ENCODE results near the gene PLLP.

The PLLP gene

DNA sequence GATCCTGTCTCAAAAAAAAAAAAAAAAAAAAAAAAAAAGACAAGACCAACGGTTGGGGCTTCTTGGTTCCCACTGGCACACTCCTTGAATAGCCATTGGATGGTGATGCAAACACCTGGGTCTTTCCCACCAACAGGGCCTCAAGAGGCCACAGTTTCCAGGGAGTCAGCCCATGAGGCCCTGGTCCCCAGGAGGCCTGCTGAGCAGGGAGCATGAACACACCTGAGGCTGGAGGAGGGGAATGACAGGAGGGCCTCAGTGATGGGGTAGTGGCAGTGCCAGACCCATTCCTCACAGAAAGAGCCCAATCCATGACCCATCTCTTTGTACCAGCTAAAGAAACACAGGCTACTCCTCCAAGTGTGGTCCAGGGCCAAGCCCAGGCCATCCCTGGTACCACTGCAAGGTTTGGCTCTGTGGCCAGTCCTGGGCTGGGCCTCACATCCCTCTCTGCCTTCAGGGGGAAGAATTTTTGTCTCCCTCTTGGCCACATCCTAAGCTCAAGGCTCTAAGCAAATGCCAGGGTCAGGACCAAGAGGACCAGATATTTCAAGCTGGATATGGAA lies 25.5 kb downstream of the PLLP start:
- DNase-seq (ENCODE audit: extremely low spot score, insufficient read length, low read depth) (no peak), FAIRE-seq (no peak)

DNA sequence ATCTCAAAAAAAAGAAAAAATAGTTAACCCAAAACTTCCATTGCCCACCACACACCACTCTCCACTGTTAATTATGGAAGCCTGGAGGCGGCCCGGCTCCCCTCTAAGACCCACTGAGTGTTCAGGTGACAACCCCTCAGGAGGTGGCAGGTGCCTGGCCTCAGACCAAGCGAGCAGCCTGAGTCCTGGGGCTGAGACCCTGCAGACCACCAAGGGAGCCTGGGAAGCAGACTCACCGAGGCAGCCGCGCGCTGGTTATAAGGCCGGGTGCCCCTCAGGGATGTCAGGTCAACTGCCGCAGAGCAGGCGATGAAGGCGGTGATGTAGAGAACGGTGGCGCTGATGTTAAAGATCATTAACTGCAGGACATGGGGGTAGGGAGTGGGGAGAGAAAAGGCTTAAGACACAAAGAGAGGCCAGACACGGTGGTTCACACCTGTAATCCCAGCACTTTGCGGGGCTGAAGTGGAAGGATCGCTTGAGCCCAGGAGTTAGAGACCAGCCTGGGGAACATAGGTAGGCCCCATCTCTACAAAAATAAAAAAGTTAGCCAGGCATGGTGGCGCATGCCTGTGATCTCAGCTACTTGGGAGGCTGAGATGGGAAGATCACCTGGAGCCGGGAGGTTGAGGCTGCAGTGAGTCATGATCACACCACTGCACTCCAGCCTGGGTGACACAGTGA lies 26.1 kb downstream of the PLLP start:
- FAIRE-seq (no peak), DNase-seq (ENCODE audit: extremely low spot score, insufficient read length, low read depth) (no peak)

DNA sequence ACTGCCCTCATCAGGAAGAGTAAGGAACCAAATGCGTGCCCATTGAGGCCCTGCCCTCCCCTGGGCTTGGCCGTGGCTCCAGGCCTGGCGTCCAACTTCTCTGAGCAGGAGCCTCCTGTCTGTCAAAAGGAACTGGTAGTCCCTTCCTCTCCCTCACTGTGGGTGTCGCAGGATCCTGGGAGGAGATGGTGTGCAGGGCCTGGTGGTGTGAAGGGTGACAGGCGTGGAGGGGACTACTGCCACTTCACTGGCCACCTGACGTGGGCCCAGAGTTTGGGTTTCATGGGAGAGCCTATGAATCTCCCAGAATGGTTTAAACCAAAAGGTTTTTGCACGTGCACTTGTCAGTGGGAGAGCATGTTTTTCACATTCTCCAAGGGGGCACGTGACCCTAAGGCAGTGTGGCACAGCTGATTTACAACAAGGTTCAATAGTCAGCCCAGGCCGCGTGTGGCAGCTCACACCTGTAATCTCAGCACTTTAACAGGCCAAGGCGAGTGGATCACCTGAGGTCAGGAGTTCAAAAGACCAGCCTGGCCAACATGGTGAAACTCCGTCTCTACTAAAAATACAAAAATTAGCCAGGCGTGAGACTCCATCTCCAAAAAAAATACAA lies 26.9 kb downstream of the PLLP start:
- DNase-seq (ENCODE audit: extremely low spot score, insufficient read length, low read depth) (no peak), FAIRE-seq (no peak)

DNA sequence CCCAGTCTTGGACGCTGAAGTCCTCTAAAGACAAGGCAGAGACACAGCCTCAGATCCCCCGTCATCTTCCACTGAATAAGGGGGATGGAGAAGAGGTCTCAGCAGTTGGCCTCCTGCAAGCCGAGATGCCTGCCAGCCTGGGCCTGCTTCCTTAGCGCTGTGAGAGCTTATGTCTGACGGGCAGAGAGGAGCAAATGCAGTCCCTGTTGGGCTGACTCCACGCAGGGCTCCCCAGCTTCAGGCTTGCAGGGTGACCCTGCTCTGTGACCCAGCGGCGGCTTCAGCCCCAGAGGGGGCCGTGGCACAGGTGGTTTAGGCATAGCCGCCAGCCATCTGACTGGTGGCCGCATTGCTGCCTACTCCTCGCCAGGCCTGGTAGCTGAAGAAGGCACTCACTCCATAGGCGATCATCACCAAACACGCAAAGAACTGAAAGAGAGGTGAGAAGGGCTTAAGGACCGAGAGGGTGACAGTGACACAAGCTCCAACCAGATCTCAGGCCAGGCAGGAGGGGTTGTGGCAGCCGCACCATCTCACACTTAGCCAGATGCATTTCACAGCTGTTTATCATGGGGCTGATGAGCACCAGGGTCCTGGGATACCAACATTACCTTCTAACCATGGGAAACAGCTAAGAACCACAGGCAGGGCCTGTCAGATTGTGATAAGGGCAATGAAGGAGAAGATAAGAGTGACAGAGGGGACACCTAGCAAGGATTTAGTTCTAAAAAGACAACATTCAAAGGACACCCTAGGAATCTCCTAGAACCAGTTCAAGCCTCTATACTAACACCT lies 27.7 kb downstream of the PLLP start:
- DNase-seq (ENCODE audit: extremely low spot score, insufficient read length, low read depth), result no peak
- FAIRE-seq, result no peak

DNA sequence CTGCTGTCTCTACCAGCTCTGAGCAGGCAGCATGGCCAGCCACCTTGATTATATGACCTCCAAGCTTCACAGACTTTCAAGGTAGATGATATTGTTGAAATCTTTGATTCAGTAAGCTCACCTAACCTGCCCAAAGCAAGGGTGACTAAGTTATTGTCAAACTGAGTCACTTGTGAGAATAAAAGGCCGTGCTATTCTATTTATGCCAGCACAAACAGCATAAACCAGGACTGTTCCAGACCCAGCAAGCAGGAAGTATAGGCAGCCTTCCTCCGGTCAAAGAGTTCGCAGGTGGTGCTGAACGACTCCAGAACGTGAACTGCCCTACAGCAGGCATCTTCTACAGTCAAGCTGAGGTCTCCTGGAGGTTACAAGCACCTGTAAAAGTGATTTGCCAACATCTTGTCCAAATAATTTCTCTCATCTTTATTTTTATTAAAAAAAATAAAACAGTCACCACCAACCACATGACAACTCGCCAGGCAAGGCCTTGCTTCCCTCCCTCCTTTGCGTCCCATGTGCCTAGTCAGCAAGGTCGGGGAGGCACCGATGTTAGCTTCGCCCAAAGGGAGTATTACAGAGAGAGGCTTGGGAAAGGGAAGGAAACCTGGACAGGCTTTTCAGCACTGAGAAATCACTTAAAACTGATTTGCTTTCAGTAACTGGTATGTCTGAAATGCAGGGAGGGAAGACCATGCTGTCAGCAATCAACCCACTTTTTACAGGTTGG lies 28.6 kb downstream of the PLLP start:
- FAIRE-seq (no peak), DNase-seq (ENCODE audit: extremely low spot score, insufficient read length, low read depth) (no peak)

DNA sequence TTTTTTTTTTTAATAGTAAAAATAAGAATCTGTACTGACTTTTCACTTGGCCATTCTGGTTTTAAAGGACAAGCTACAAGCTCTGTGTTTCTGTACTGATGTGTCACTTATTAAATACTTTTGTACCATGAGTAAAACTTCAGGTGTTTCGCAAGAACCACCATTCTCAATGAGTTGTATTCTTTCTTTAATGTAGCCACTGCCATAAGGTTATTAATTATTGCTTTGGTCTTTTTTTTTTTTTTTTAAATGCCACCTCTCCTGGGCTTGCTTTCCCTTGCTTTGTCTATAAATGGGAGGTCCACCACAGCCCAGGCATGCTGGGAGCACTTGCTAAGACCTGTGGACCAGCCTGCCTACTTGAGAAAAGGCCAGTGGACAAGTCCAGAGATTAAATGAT lies 31.0 kb downstream of the PLLP start:
- no peak for DNase-seq (ENCODE audit: extremely low spot score, insufficient read length, low read depth)

DNA sequence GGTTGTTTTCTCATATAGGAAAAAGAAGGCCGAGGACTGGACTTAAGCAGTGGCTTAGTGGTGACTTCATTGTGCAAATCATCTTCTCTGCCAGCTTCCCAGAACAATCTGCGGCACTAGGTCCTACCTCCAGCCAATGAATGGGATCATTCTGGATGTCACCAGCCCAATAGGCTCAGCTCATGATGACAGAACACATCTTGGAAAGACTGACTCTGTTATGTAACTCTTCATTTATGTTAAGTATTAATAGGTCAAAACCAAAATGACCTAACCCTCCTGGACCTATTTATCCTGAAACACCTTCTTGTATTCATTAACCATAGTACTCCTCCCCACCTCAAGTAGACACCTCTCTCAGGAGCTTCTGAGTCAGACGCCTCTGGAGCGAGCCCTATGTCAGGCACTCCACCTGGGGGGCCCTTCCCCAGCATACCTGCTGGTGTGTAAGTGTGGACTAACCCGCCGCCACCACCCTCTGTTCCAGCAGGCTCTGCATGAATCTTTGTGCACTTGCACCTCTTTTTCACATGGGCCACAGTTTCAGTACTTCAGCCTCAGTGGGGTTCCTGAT lies 32.2 kb downstream of the PLLP start:
- FAIRE-seq, result no peak
- DNase-seq (ENCODE audit: extremely low spot score, insufficient read length, low read depth), result no peak

More for the DNA sequence above, 31.0 kb downstream of the PLLP start:
- no peak for FAIRE-seq

DNA sequence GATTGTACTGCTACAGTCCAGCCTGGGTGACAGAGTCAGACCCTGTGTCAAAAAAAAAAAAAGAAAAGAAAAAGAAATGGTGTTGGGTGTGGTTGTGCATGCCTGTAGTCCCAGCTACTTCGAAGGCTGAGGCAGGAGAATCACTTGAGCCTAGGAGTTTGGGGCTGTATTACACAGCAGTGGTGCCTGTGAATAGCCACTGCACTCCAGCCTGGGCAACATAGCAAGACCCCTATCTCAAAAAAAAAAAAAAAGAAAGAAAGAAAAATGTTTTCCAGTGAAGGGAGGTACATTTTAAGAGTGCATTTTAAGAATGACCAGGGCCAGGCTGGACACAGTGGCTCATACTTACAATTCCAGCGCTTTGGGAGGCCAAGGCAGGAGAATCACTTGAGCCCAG lies 33.1 kb downstream of the PLLP start:
- FAIRE-seq (no peak), DNase-seq (ENCODE audit: extremely low spot score, insufficient read length, low read depth) (no peak)

DNA sequence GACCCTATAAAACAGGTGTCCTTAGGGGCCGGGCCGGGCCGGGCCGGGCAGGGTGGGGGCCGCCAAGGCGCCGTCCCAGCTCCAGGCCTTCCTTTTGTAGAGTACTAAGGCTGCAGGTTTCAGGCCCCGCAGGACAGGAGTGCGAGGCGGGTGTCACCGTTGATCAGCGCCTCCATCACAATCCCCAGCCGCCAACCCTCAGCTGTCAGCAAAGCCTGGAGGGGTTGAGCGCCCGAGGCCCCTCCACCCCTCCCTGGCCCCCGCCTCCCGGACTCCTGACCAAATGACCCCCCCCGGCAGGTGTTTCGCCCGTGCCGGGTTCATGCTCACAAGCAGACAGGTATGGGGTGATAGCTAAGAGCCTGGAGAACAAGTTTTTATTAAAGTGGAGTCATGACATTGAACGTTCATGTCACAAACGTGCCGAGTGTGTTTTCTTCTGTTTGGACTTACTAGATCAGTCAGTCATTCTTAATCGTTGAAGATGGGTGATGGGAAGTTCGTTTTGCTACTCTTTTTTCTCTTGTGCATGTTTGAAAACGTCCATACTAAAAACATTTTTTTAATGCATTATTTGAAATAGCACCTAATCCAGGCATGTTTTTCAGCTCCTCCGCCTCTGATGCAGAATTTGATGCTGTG lies 38.9 kb downstream of the PLLP start:
- DNase-seq (ENCODE audit: extremely low spot score, insufficient read length, low read depth) (no peak), FAIRE-seq (no peak)

DNA sequence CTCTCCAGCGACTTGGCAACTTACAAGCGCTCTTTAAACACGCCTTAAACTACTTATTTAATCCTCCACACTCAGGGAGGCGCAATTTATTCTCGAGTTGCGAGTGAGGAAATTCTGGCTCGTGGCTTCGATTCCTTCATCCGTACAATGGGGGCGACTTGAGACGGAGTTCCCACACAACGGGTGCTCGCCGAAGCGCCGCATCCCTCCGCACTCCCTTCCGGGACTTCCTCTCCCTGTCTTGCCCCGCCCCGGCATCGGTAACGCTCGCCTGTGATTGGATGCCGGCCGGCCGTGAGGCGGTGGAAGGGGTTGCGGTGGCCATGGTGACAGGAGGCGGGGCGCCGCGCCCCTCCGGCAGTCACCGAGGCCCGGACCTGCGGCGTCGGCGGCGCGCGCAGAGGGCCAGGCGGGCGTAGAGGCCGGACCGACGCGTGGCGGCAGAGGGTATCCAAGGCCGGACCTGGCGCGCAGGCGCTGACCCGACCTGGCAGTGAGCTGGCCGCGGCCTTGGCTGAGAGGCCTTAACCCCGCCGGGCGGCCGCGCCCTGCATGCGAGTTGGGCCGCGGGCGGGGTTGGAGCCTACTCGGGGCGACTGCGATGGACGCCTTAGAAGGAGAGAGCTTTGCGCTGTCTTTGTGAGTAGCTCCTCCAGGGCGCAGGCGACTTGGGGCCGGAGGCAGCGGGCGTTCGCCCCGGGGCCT lies 39.6 kb downstream of the PLLP start, which contains the start of gene ARL2BP:
TSS of gene ARL2BP (plus strand) at position 493 of the 705 bp plus-strand sequence. CDS start at position 602, 109 bp downstream.
- DNase-seq (ENCODE audit: extremely low spot score, insufficient read length, low read depth) (peak; percentile 100), FAIRE-seq (peak; percentile 99)

DNA sequence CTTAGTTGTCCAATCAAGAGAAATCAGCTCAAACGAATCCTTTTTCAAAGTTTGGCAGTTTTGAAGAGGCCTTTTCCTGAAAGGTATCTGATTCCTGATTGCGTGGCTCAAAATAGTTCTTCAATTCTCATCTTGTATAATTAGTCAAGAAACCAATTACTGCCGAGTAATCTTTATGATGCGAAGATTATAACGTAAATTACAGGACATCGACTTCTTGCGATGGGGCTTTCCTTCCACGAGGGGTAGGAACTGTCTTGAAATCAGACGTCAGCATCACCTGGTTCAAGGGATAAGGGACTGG lies 40.1 kb downstream of the PLLP start:
- DNase-seq (ENCODE audit: extremely low spot score, insufficient read length, low read depth) (no peak), FAIRE-seq (no peak)

DNA sequence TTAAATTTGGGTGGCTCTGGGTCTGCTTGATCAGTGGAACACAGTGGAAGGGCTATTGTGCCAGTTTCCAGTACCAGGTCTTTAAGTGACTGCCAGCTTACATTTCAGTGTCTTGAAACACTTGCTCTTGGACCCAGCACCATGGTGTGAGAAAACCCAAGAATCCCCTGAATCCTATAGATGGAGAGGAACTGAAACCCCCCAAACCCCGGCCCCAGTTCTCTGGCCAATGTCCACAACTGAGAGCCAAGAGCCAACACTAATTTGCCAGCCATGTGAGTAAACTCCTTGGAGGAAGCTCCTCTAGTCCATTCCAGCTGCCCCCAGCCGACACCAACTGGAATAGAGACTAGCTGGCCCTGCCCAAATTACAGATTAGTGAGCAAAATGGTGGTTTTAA lies 41.8 kb downstream of the PLLP start:
- FAIRE-seq (no peak), DNase-seq (ENCODE audit: extremely low spot score, insufficient read length, low read depth) (no peak)

DNA sequence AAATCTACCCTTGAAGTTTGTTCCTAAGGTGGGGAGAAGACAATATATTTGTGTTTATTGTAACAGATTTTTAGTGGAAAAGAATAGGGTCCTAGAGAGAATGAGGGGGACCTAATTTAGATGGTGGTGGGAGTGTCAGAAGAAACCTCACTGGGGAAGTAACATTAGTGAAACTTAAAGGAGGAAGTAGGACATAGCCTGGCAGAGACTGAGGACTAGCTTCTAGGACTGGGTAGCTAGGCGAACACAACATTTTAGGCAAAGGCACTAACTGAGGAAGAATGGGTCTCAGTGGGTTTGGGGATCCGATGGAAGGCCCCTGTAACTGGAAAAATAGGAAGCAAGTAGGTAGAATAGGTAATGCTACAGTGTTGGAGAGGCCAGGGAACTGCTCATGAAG lies 43.6 kb downstream of the PLLP start:
- FAIRE-seq, result peak; percentile 59

DNA sequence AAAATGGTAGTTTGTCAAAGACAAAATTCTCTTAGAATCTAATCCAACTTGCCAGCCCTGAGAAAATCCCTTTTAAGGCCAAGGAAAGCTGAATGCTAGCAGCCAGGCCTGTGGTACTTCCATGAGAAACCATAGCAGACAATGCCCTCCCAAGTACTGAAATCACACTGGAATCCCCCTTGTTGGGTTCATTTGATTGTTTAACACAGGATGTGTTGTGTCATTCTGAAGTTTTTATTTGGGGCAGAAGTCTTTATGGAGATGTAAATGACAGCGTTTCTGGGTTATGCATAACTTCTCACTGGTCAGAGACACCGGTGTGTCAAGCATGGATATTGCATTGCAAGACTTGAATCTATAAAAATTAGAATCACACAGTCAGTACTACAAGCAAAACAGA lies 45.4 kb downstream of the PLLP start:
- FAIRE-seq (no peak), DNase-seq (ENCODE audit: extremely low spot score, insufficient read length, low read depth) (no peak)

More for the DNA sequence above, 43.6 kb downstream of the PLLP start:
- no peak for DNase-seq (ENCODE audit: extremely low spot score, insufficient read length, low read depth)

DNA sequence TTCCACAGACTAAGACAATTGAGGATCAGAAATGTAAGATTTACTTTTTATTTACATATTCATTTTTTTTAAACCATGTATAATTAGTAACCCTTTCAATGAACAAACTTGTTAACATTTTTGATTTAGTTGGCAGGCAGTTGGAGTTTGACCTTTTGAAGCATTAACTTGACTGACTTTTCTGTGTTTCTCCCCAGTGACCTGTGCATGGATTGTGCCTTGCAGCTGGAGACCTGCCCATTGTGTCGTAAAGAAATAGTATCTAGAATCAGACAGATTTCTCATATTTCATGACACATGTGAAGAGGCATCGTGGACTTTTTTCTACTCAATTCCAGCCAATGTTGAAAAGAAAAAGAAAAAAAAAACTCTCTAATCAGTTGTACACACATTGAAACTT lies 45.8 kb downstream of the PLLP start:
- DNase-seq (ENCODE audit: extremely low spot score, insufficient read length, low read depth) (no peak), FAIRE-seq (no peak)

DNA sequence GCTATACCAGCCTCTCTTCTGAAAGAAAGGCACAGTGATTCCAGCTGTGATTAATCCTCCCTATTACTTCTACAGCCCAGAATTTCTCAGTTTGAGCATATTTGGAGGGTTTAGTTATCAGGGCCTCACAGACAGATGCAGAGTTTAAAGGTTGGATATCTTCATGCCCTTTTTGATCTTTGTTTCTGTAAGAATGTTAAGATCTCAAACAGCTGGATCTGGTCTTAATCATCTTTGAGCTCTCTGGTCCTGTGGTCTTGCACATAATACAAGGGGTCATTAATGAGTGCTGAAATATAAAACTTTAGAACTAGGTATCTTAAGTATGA lies 48.5 kb downstream of the PLLP start:
- FAIRE-seq (no peak), DNase-seq (ENCODE audit: extremely low spot score, insufficient read length, low read depth) (no peak)

DNA sequence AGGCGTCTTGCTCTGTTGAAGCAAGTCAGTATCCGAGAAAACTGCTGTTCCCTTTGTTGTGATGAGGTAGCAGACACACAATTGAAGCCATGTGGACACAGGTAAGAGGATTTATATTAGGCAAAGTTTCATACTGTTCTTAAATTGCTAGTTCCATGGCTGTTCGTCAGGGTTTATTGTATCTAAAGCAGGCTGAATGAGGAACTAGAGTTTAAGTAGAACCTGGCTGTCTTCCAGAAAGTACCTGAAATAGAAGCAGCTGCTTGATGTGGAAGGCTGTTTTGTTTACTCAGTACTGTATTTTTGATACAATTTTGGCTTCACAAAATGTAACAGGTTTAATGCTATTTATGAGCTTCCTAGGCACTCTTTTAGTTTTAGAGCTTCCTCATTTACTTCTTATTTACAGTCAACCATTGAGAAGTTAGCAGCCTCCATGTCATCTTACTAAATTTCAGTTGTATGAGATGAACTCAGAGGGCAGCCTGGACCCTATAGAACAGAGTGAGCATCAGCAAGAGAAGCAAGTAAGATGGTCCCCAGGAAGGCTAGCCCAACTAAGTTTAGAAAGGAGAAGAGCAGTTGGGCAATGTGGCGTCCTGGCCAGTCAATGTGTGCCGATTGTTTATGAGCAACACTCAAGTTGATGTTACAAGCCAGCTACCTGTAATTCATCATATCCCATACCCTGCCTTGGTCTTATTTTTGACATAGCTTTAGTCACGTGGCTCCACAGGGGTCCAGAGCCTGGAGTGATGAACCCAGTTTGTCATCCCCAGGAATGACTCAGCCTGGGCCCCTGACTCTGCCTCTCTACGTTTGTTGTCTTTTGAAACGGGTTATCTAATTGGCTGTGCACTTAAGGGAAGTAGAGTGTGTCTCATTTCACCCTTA lies 49.1 kb downstream of the PLLP start:
- no peak for FAIRE-seq

DNA sequence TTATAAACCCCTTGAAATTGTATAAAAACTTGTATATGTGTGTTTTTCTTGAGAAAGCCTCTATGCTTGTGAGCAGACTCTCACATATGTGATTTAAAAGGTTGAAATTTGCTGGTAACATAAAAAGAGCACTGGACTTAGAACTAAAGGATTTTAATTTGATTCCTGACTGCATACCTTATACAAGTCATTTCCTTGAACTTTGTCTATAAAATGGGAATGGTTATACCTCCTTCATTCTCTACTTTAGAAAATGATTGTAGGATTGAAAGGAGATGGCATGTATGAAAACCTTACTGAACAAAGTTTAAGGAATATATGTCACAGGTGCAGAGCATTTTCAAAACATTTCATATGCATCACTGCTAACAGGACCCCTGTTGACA lies 49.8 kb downstream of the PLLP start:
- FAIRE-seq (no peak), DNase-seq (ENCODE audit: extremely low spot score, insufficient read length, low read depth) (no peak)

More for the DNA sequence above, 49.1 kb downstream of the PLLP start:
- no peak for DNase-seq (ENCODE audit: extremely low spot score, insufficient read length, low read depth)
